ENCODE measurements around the gene BACH2. TPM values are rescaled to one million over a fixed set of nuclear protein-coding genes. Genes with fewer than 3 reads are reported as not detected.

Gene BACH2
- total RNA-seq, 2 donors from 2014 or later, result 53.7 to 69.9 TPM

DNA sequence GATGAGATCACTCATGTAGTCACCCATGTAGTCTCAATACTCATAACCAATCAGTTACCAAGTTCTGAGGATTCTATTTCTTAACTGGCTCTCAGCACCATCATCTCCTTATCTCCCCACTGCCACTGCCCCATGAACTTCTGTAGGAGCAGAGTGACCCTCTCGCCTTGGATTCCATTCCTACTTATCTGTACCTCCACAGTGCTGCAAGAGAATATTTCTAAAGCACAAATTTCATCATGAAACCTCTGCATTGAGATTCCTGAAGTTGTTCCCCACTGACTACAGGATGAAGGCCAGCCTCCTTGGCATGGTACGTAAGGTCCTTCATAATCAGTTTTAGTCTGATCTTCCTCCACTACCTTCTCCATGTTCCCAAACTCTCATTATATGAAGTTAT is 34.8 kb downstream of the BACH2 start:
- ATAC-seq, result no peak
- Mint-ChIP-seq H3K36me3 (ENCODE audit: low read depth) (peaks cover 2% of the 10 kb centered on the region), H3K27me3 (no peaks in the 10 kb centered on the region), H3K27ac (peak overlapping the region; percentile 39), H3K4me3 (no peak overlapping the region), H3K4me1 (peaks cover 26% of the 10 kb centered on the region)
- DNase-seq, result no peak
- no peaks in the 10 kb centered on the region for H3K9me3 ChIP-seq (ENCODE audit: control insufficient read depth, low read length, poor library complexity, severe bottlenecking)

DNA sequence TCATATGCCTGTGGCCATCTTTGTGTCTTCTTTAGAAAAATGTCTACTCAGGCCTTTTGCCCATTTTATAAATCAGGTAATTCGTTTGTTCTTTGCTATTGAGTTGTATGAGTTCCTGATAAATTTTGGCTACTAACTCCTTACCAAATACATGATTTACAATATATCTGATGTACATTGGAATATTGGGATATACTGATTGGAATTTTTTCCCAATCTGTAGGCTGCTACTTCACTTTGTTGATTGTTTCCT is 39.2 kb downstream of the BACH2 start:
- Mint-ChIP-seq H3K27ac (peak overlapping the region; percentile 71), H3K36me3 (ENCODE audit: low read depth) (peaks cover 2% of the 10 kb centered on the region), H3K4me1 (peaks cover 22% of the 10 kb centered on the region), H3K27me3 (no peaks in the 10 kb centered on the region), H3K4me3 (no peak overlapping the region)
- peaks cover 10% of the 10 kb centered on the region for H3K9me3 ChIP-seq (ENCODE audit: control insufficient read depth, low read length, poor library complexity, severe bottlenecking)
- no peak for DNase-seq
- ATAC-seq, result no peak

DNA sequence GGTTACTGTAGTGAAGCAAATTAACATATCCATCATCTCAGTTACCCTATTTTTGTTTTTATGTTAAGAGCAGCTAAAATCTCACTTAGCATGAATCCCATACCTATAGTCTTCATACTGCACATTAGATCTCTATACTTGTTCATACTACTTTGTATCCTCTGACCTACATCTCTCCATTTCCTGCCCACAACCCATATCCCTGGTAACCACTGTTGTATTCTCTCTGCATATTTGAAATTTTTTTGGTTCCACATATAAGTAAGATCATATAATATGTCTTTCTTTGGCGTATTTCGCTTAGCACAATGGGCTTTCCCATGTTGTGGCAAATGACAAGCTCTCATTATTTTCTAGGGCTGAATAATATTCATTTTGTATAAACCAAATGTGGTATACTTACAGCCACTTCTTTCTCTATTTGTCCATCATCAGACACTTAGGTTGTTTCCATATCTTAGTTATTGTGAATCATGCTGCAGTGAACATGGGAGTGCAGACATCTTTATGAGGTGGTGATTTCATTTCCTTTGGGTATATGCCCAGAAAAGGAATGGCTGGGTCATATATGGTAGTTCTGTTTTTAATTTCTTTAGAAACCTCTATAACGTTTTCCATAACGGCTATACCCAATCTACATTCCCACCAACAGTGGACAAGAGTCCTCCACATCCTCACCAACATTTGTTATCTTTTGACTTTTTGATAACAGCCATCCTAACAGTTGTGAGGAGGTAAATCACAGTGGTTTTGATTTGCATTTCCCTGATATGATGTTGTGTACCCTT is 39.8 kb downstream of the BACH2 start:
- ATAC-seq, result peak; percentile 91
- peak overlapping the region; percentile 46 for H3K4me3 Mint-ChIP-seq
- no peaks in the 10 kb centered on the region for H3K27me3 Mint-ChIP-seq
- no peak for DNase-seq
- H3K9me3 ChIP-seq (ENCODE audit: control insufficient read depth, low read length, poor library complexity, severe bottlenecking), result peaks cover 10% of the 10 kb centered on the region
- peaks cover 22% of the 10 kb centered on the region for H3K4me1 Mint-ChIP-seq
- peaks cover 2% of the 10 kb centered on the region for H3K36me3 Mint-ChIP-seq (ENCODE audit: low read depth)
- H3K27ac Mint-ChIP-seq, result peak overlapping the region; percentile 71

DNA sequence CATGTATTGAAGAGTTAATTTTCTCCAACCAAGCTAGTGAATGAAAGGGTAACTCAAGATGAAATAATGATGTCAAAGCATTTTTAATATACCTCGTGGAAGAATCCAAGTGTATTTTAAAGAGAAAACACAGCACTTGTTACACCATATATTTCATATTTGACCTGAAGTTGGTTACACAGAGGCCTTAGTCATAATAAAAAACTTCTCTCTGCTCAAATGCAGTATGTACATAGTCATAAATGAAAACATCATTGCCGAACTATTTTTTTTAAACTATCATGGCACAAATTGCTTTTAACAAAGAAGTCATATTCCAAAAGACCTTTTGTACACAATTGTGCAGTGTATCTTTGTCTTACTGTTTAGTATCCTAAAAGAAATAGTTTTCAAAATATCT is 43.0 kb downstream of the BACH2 start:
- ATAC-seq, result no peak
- DNase-seq, result no peak
- peaks cover 4% of the 10 kb centered on the region for H3K36me3 Mint-ChIP-seq (ENCODE audit: low read depth)
- H3K9me3 ChIP-seq (ENCODE audit: control insufficient read depth, low read length, poor library complexity, severe bottlenecking), result peaks cover 10% of the 10 kb centered on the region
- no peaks in the 10 kb centered on the region for H3K27me3 Mint-ChIP-seq
- no peak overlapping the region for H3K4me3 Mint-ChIP-seq
- H3K4me1 Mint-ChIP-seq, result peaks cover 22% of the 10 kb centered on the region
- peak overlapping the region; percentile 56 for H3K27ac Mint-ChIP-seq

DNA sequence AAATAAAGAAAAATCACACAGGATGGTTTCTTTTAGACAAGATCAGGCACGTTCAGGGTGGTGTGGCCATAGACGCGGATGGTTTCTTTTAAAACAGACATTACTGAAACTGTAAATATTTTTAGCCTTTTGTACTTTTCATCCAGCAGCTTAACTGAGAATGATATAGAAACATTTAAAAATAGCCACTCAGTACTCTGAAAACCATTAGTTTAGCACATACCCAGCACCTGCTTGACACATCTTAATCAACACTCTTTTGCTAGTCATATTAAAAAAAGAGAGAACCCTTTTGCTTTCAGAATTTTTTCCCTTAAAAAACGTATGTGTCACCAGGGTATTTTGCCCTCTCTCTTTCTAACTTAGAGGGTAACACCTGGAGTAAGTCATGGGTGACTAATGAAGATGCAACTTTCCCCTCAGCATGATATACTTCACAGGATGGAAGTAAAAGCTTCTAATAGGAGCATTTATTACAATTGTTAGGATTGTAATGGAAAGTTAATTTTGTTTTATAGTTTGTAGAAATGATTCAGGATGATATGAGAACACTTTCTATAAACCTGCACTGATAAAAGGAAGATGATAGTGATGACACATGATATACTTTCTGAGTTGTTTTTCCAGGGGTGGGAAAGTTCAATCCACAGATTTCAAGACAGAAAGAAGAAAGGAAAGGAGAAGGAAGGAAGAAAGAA is 45.2 kb downstream of the BACH2 start:
- peaks cover 17% of the 10 kb centered on the region for H3K4me1 Mint-ChIP-seq
- peaks cover 10% of the 10 kb centered on the region for H3K9me3 ChIP-seq (ENCODE audit: control insufficient read depth, low read length, poor library complexity, severe bottlenecking)
- H3K27ac Mint-ChIP-seq, result peak overlapping the region; percentile 62
- DNase-seq (no peak), ATAC-seq (no peak)
- H3K27me3 Mint-ChIP-seq, result no peaks in the 10 kb centered on the region
- no peak overlapping the region for H3K4me3 Mint-ChIP-seq
- peaks cover 6% of the 10 kb centered on the region for H3K36me3 Mint-ChIP-seq (ENCODE audit: low read depth)

DNA sequence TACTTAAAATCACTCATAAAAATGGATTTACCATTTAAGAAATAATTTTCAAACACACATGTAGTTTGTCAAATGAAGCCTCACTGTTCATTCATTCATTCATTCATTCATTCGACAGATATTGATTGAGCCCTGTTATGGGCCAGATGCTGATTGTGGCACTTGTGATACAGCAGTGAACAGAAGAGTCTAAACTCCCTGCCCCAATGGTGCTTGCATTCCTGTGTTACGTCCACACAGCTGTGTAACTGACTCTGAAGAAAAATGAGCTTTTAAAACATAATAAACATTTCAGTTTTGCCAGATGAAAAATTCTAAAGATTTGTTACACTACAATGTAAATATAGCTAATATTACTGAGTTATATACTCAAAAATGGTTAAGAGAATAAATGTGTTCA is 46.2 kb downstream of the BACH2 start:
- H3K9me3 ChIP-seq (ENCODE audit: control insufficient read depth, low read length, poor library complexity, severe bottlenecking), result peaks cover 3% of the 10 kb centered on the region
- peak overlapping the region; percentile 65 for H3K27ac Mint-ChIP-seq

DNA sequence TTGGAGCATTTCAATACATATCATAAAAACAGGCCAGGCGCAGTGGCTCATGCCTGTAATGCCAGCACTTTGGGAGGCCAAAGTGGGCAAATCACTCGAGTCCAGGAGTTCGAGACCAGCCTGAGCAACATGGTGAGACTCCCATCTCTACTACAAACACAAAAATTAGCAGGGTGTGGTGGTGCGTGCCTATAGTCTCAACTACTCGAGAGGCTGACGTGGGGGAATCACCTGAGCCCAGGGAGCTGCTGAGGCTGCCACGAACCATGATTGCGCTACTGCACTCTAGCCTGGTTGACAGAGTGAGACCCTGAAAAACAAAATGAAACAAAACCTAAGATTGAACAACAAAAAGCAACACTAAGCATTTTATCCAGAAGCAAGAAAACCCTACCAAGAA is 47.2 kb downstream of the BACH2 start:
- Mint-ChIP-seq H3K4me1 (peaks cover 10% of the 10 kb centered on the region), H3K27me3 (no peaks in the 10 kb centered on the region), H3K27ac (peak overlapping the region; percentile 65), H3K36me3 (ENCODE audit: low read depth) (peaks cover 6% of the 10 kb centered on the region), H3K4me3 (no peak overlapping the region)
- ATAC-seq (peak; percentile 68), DNase-seq (no peak)
- no peaks in the 10 kb centered on the region for H3K9me3 ChIP-seq (ENCODE audit: control insufficient read depth, low read length, poor library complexity, severe bottlenecking)

More for the DNA sequence above, 46.2 kb downstream of the BACH2 start:
- ATAC-seq, result no peak
- Mint-ChIP-seq H3K27me3 (no peaks in the 10 kb centered on the region), H3K4me3 (no peak overlapping the region), H3K4me1 (peaks cover 14% of the 10 kb centered on the region), H3K36me3 (ENCODE audit: low read depth) (peaks cover 6% of the 10 kb centered on the region)
- no peak for DNase-seq

DNA sequence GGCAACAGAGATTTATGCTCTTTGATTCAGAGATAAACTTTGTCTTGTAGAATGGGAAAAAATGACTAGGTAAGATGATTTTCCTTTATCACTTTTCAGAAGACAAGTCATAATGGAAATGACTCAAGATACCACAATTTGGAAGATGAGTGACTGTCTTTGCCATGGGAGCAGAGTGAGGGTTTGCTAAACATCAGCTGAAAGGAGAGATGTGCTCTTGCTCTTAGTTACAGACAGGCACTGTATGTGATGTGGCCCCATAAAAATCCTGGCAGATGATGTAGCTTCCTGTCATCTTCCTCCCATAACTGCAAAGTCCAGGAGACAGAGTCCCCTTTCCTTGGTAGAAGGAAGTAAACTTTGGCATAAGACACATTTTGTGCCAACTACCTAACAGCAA is 47.6 kb downstream of the BACH2 start:
- no peak overlapping the region for H3K4me3 Mint-ChIP-seq

DNA sequence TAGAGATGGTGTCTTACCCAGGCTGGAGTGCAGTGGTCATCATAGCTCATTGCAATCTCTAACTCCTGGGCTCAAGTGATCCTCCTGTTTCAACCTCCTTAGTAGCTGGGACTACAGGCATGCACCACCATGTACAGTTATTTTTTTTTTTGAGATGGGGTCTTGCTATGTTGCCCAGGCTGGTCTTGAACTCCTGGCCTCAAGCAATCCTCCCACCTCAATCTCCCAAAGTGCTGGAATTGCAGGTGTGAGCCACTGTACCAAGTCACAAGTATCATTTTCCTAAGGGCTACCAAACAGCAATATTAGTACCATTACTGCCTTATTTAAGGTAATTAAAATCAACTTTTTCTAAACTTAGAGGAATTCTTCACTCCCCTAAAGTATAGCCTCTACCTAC is 49.4 kb downstream of the BACH2 start:
- Mint-ChIP-seq H3K4me3 (no peak overlapping the region), H3K4me1 (peaks cover 10% of the 10 kb centered on the region), H3K27ac (peak overlapping the region; percentile 56), H3K27me3 (no peaks in the 10 kb centered on the region), H3K36me3 (ENCODE audit: low read depth) (peaks cover 6% of the 10 kb centered on the region)
- no peak for DNase-seq
- ATAC-seq, result no peak
- H3K9me3 ChIP-seq (ENCODE audit: control insufficient read depth, low read length, poor library complexity, severe bottlenecking), result no peaks in the 10 kb centered on the region

More for the DNA sequence above, 47.6 kb downstream of the BACH2 start:
- no peak for DNase-seq
- ATAC-seq, result no peak
- peak overlapping the region; percentile 65 for H3K27ac Mint-ChIP-seq
- H3K4me1 Mint-ChIP-seq, result peaks cover 10% of the 10 kb centered on the region
- H3K27me3 Mint-ChIP-seq, result no peaks in the 10 kb centered on the region
- peaks cover 6% of the 10 kb centered on the region for H3K36me3 Mint-ChIP-seq (ENCODE audit: low read depth)
- no peaks in the 10 kb centered on the region for H3K9me3 ChIP-seq (ENCODE audit: control insufficient read depth, low read length, poor library complexity, severe bottlenecking)

DNA sequence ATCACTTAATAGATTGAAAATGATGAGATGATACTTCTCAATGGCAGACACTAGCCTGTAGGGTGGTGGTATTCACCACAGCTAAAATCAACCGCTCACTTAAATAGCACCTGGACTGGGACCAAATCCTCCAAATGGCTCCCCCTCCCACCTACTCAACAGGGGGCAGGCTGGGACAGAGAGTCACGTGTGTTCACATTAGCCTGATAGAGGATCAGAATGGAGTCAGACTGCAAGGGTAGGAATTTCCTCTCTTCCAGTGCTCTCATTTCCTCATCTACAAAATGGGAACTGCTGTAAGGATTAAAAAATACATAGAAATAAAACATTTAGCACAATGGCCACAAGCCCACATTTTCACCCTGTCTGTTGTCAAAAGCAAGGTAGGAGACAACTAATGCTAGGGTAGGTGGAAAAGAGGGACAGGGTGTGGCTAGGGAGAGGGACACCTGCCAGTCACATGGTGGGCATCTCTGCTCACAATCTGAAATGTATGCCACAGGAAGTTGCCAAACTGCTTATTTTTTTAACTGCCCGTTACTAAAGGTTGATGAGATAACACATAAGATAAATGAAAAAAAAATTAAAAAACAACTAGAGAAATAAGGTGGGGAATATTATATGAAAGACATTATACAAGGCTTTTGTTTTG is 55.3 kb downstream of the BACH2 start:
- Mint-ChIP-seq H3K27ac (peak overlapping the region; percentile 62), H3K4me3 (no peak overlapping the region)

DNA sequence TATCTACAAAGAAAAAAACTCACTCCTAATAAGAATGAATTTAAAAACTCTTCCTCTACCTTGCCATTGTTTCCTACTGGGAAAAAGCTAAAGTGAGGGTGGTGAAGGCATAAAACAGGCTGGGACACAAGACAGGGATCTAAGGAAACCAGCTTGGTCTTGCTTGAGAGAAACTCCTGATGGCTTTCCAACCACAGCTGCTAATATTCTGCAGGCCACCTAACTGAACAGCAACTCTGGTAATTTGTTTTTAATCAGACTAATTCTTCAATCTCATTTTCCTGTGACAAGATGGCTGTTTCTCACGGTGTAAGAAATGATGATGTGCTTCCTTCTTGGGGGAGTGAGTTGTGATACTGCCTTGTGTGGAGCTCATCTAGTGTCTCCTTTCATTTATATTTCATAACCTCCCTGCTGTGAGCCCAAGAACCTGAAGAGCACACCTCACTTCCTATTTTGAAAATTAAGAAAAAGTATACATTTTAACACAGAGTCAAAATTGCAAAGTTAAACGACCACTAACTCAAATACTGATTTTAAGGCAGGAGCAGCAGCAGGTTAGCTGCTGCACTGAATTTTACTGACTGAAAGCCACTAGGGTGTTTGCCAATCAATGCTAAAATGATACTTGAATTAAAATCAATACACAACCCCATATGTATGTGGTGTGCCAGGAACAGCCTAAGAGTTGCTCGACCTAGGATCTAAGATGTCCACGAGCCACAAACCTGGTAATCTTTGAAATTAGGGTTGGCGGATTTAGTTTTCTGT is 58.0 kb downstream of the BACH2 start:
- no peaks in the 10 kb centered on the region for H3K9me3 ChIP-seq (ENCODE audit: control insufficient read depth, low read length, poor library complexity, severe bottlenecking)
- peaks cover 38% of the 10 kb centered on the region for H3K4me1 Mint-ChIP-seq
- DNase-seq, result no peak

More for the DNA sequence above, 55.3 kb downstream of the BACH2 start:
- no peak for DNase-seq
- H3K9me3 ChIP-seq (ENCODE audit: control insufficient read depth, low read length, poor library complexity, severe bottlenecking), result no peaks in the 10 kb centered on the region
- no peaks in the 10 kb centered on the region for H3K36me3 Mint-ChIP-seq (ENCODE audit: low read depth)
- H3K27me3 Mint-ChIP-seq, result no peaks in the 10 kb centered on the region
- ATAC-seq, result peak; percentile 21
- peaks cover 21% of the 10 kb centered on the region for H3K4me1 Mint-ChIP-seq

DNA sequence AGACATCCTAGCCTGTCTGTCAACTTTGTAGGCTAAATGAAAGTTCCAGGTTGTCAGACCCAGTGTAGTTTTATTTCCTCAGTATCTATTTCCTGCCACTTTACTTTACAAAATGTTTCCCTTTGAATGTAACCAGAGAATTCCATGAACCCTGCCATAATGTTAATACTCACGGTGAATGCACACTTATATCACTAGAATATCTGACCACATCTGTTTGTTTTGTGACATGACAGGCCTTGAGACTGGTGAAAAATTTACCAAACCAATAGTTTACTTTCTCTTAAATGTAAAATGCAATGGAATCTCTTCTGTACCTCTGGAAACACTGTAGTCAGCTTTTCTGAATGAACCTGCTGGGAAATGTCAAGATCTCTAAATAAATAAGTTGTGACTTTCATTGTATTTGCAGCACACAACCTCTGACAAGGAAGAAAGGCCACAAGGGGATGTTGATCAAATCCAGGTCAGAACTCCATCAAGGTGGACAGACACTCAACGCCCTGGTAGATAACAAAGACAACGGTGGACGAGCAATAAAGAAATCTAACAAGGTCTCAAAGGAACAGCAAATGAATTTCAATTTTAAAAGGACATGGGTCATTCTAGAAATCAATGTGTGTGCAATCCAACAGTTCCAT is 59.2 kb downstream of the BACH2 start:
- H3K4me1 Mint-ChIP-seq, result peaks cover 46% of the 10 kb centered on the region
- DNase-seq (no peak), ATAC-seq (no peak)
- H3K9me3 ChIP-seq (ENCODE audit: control insufficient read depth, low read length, poor library complexity, severe bottlenecking), result no peaks in the 10 kb centered on the region
- no peaks in the 10 kb centered on the region for H3K27me3 Mint-ChIP-seq
- peak overlapping the region; percentile 56 for H3K27ac Mint-ChIP-seq
- H3K36me3 Mint-ChIP-seq (ENCODE audit: low read depth), result no peaks in the 10 kb centered on the region
- no peak overlapping the region for H3K4me3 Mint-ChIP-seq

More for the DNA sequence above, 58.0 kb downstream of the BACH2 start:
- no peak for ATAC-seq
- Mint-ChIP-seq H3K4me3 (no peak overlapping the region), H3K27me3 (no peaks in the 10 kb centered on the region), H3K27ac (peak overlapping the region; percentile 79), H3K36me3 (ENCODE audit: low read depth) (no peaks in the 10 kb centered on the region)

All from T-helper 17 cell (primary cell).